Naive thymus-derived CD8-positive, alpha-beta T cell (primary cell): ENCODE results near the gene ESAM. TPM values are rescaled to one million over a fixed set of nuclear protein-coding genes. Genes with fewer than 3 reads are reported as not detected.

Experiments
- ATAC-seq, 2 donors: fragments of 150-1000 bp; cut with Tn5 transposase in 1 of 2; sonication (Bioruptor Pico), chemical (Tn5 transposase) in 1 of 2; 1 replicate in 1 of 2; 2 replicates in 1 of 2; pipeline ENCODE4 v1.10.0; 2021; ENCODE audit warnings: mild to moderate bottlenecking in 2 of 2, moderate library complexity in 2 of 2
- POLR2A ChIA-PET: fragments of 350-600 bp; sonication (Branson Sonifier 250); formaldehyde crosslinking; loops from one replicate; lab custom pipeline; 2021; ENCODE audit warnings: antibody characterized with exemption; lab: Charles Lee
- DNase-seq, 10 donors: peaks; one replicate each; pipeline versions ENCODE4 v3.0.0 to v3.0.0-alpha.2; 2020 to 2022
- H3K27ac Mint-ChIP-seq, 10 donors: one replicate each; pipeline ENCODE4 v1.8.0; 2020 to 2022; ENCODE audit warnings: mild to moderate bottlenecking in 10 of 10, mixed read lengths in 10 of 10, moderate library complexity in 4 of 10, inconsistent platforms in 1 of 10
- H3K27me3 Mint-ChIP-seq, 5 donors: one replicate each; pipeline ENCODE4 v1.8.0; 2021 to 2022; ENCODE audit warnings: mixed read lengths in 5 of 5
- H3K36me3 Mint-ChIP-seq, 3 donors: one replicate each; pipeline ENCODE4 v1.8.0; 2020 to 2022; ENCODE audit warnings: mixed read lengths in 3 of 3, mild to moderate bottlenecking in 2 of 3, inconsistent platforms in 1 of 3
- H3K4me1 Mint-ChIP-seq, 4 donors: one replicate each; pipeline ENCODE4 v1.8.0; 2021 to 2022; ENCODE audit warnings: mixed read lengths in 4 of 4
- H3K4me3 Mint-ChIP-seq, 10 donors: one replicate each; pipeline ENCODE4 v1.8.0; 2020 to 2022; ENCODE audit warnings: mild to moderate bottlenecking in 10 of 10, mixed read lengths in 10 of 10, moderate library complexity in 6 of 10, inconsistent platforms in 1 of 10
- H3K9me3 Mint-ChIP-seq, 9 donors: one replicate each; pipeline ENCODE4 v1.8.0; 2020 to 2022; ENCODE audit warnings: mixed read lengths in 9 of 9, mild to moderate bottlenecking in 3 of 9, inconsistent platforms in 1 of 9, moderate library complexity in 1 of 9
- polyA plus RNA-seq, 3 donors: library from polyadenylated mRNA; unstranded; fragments of 300-500 nt; fragmentation: Illumina TruSeq; gene quantifications; one replicate each; pipeline ENCODE4 v1.2.3, GENCODE V29; 2021
- total RNA-seq, 8 experiments: library from RNA in 2 of 8; stranded (reverse) in 2 of 8; gene quantifications; one replicate each; pipeline ENCODE4 v1.2.3 and lab custom pipeline; 2021 to 2026

ESAM gene
- total and polyA plus RNA-seq, 5 experiments from 2014 or later, result 1.9 to 3.0 (median 2.6) TPM

DNA sequence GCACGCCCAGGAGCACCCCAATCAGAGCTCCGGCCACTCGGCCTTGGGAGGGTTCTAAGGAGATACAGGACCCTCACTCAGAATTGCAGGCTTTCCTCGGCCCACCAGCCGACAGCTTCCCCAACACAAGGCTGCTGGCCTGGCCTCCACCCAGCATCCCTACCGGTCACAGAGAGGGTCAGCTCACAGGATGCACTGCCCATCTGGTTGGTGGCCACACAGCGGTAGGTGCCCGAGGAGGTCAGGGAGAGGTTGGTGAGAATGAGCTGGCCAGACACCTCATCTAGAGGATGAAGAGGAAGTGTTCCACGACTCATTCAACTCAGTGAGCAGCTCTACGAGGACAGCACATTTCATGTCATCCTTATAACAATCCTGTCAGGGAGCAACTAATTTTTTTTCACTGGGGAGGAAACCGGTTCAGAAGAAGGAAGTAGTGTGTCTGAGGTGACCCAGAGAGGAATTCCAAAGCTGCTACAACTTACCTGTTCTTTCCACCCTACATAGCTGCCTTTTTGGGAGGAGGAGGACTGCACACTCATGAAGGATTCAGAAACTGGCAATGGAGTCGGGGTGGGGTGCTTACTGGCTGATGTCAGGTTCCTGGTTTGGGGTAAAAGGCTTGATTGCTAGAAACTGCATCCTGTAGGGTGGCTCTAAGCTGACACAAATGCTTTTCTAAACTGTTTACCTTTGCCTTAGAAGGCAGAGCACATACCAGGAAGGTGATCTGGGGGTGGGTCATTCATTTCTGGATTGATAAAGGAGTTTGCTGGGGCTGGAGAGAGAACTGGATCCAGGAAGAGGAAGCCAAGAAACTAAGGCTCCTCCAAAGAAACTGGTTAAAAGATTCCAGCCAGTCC lies 13.4 kb downstream of the ESAM start:
- ATAC-seq (no peak), DNase-seq (no peak)
- H3K36me3 Mint-ChIP-seq, result no peaks in the 10 kb centered on the region
- H3K9me3 Mint-ChIP-seq, result no peaks in the 10 kb centered on the region
- peaks cover 0 to 3% (median 2%) of the 10 kb centered on the region in 5 donors for H3K27me3 Mint-ChIP-seq
- POLR2A ChIA-PET, result interaction anchor here (1.1 to 1.3 kb wide), 2 partner anchors 9 to 52 kb away, joined by 4 to 5 read pairs; partner anchors contain the start of gene MSANTD2
- peaks cover 5 to 39% (median 20%) of the 10 kb centered on the region in 4 donors for H3K4me1 Mint-ChIP-seq
- H3K27ac Mint-ChIP-seq, result peak overlapping the region in 7 of 10 donors; percentile 3 to 78 (median 46)
- peak overlapping the region in 4 of 10 donors; percentile 10 to 49 (median 27) for H3K4me3 Mint-ChIP-seq

DNA sequence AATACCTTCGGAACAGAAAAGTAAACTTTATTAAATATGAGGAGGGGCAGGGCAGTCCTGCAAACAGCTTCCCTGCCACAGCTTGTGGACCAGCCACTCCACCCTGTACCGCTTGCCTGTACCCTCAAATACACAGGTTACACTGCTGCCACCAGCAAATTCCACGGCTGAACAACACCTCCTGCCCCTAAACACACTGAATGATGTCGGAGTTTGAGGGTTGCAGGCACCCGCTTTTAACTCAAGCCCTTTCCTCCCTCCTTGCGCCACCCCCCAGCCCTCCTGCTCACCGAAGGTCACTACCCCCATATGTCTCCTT lies 14.0 kb downstream of the ESAM start:
- peak overlapping the region in 2 of 10 donors; percentile 37 to 78 for H3K27ac Mint-ChIP-seq
- H3K36me3 Mint-ChIP-seq, result no peaks in the 10 kb centered on the region
- H3K27me3 Mint-ChIP-seq, result peaks cover 0 to 2% (median 0%) of the 10 kb centered on the region in 5 donors
- ATAC-seq, result no peak
- peaks cover 5 to 39% (median 20%) of the 10 kb centered on the region in 4 donors for H3K4me1 Mint-ChIP-seq
- POLR2A ChIA-PET, result interaction anchor here (1.3 to 3.1 kb wide), 2 partner anchors 10 to 51 kb away, joined by 5 to 23 read pairs; partner anchors contain the start of gene MSANTD2
- H3K9me3 Mint-ChIP-seq, result no peaks in the 10 kb centered on the region
- DNase-seq, result no peak
- H3K4me3 Mint-ChIP-seq, result peak overlapping the region in 4 of 10 donors; percentile 18 to 49 (median 40)

- Mint-ChIP-seq H3K4me3 (peak overlapping the region; percentile 86 to 99 (median 97)), H3K36me3 (no peaks in the 10 kb centered on the region), H3K9me3 (no peaks in the 10 kb centered on the region), H3K4me1 (peaks cover 5 to 34% (median 20%) of the 10 kb centered on the region in 4 donors), H3K27me3 (peaks cover 0 to 2% (median 0%) of the 10 kb centered on the region in 5 donors), H3K27ac (peak overlapping the region in 6 of 10 donors; percentile 59 to 97 (median 78))
- DNase-seq (no peak), ATAC-seq (no peak)
- POLR2A ChIA-PET, result interaction anchor here (0.7 to 3.8 kb wide), 11 partner anchors 9 to 139 kb away, joined by 3 to 63 read pairs (median 4); partner anchors contain the start of genes ESAM, MSANTD2, SIAE and SPA17
Measured at GRCh38 chr11:124747406-124748099, 14.5 kb downstream of the ESAM start.

DNA sequence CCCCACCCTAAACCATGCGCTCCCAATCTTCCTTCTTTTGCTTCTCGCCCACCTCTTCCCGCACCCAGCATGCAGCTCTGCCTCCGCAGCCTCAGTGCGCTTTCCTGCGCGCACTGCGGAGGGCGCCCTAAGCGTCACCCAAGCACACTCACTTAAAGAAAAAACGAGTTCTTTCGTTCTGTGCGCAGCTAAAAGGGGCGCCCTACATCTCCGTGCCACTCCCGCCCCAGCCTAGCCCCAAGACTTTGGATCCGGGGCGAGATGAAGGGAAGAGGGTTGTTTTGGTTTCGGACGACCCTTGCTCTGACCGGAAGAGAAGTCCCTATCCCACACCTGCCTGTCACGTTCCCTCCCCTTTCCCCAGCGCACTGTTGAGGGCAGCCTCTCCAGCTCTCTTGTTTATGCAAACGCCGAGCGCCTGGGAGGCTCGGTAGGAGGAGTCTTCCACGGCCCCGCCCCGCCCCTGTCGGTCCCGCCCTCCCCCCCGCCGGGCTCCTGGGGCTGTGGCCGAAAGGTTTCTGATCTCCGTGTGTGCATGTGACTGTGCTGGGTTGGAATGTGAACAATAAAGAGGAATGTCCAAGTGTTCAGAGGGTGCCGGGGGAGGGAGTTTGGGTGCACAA lies 15.4 kb downstream of the ESAM start:
- Mint-ChIP-seq H3K27me3 (peaks cover 0 to 2% (median 2%) of the 10 kb centered on the region in 5 donors), H3K36me3 (no peaks in the 10 kb centered on the region)

DNA sequence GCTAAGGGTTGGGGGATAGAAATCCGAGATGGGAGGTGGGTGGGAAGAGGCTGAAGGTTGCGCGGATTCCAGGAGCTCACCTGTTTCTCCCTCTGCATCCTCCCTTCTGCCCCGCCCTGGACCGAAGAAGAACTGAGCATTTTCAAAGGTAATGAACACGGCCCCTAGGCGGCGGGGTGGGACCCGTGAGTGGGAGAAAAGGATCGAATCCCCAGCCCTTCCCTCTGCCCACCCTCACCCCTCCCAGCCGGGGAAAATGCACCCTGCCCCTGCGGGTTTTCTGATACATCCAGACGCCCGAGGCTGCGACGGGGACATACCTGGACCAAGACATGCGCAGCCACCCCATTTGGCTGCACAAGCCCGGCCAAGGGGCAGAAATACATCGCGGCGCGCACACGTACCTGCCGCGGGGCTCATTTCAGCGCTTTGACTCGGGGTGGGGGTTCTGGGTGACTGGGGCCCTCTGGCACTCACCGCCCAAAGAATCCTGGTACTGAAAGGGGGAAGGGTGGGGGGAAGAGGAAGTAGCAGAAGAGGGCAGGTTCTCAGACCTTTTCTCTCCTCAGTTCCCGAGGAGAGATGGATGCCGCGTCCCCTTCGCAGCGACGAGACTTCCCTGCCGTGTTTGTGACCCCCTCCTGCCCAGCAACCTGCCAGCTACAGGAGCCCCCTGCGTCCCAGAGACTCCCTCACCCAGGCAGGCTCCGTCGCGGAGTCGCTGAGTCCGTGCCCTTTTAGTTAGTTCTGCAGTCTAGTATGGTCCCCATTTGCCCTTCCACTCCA lies 16.1 kb downstream of the ESAM start:
- peaks cover 5 to 41% (median 20%) of the 10 kb centered on the region in 4 donors for H3K4me1 Mint-ChIP-seq

More for the DNA sequence above, 15.4 kb downstream of the ESAM start:
- peaks cover 5 to 36% (median 20%) of the 10 kb centered on the region in 4 donors for H3K4me1 Mint-ChIP-seq
- peak overlapping the region; percentile 86 to 99 (median 97) for H3K4me3 Mint-ChIP-seq
- POLR2A ChIA-PET, result interaction anchor here (0.7 to 3.8 kb wide), 16 partner anchors 9 to 365 kb away, joined by 3 to 63 read pairs (median 4); partner anchors contain the start of genes CCDC15, ESAM, MSANTD2 and SIAE
- H3K9me3 Mint-ChIP-seq, result no peaks in the 10 kb centered on the region
- peak overlapping the region; percentile 77 to 99 (median 96) for H3K27ac Mint-ChIP-seq
- ATAC-seq, result peak; percentile 91 to 93
- peak; percentile 67 to 89 (median 78) for DNase-seq

GRCh38 chr11:124745270-124745834 lies 16.7 kb downstream of the ESAM start:
- Mint-ChIP-seq H3K36me3 (no peaks in the 10 kb centered on the region), H3K27ac (peak overlapping the region in 4 of 10 donors; percentile 25 to 75 (median 56))

More for the DNA sequence above, 16.1 kb downstream of the ESAM start:
- Mint-ChIP-seq H3K36me3 (no peaks in the 10 kb centered on the region), H3K4me3 (peak overlapping the region; percentile 86 to 99 (median 97)), H3K9me3 (no peaks in the 10 kb centered on the region), H3K27me3 (peaks cover 0 to 7% (median 2%) of the 10 kb centered on the region in 5 donors), H3K27ac (peak overlapping the region; percentile 77 to 99 (median 96))
- ATAC-seq (peak; percentile 19 to 22), DNase-seq (no peak)
- POLR2A ChIA-PET, result interaction anchor here (0.7 to 3.8 kb wide), 14 partner anchors 9 to 366 kb away, joined by 3 to 63 read pairs (median 4); partner anchors contain the start of genes CCDC15, ESAM, MSANTD2 and SIAE

GRCh38 chr11:124743050-124743449 lies 19.0 kb downstream of the ESAM start:
- Mint-ChIP-seq H3K4me3 (no peak overlapping the region), H3K27ac (peak overlapping the region in 2 of 10 donors; percentile 36 to 43), H3K36me3 (no peaks in the 10 kb centered on the region), H3K4me1 (peaks cover 16 to 36% (median 32%) of the 10 kb centered on the region in 4 donors), H3K9me3 (no peaks in the 10 kb centered on the region), H3K27me3 (peaks cover 0 to 13% (median 1%) of the 10 kb centered on the region in 5 donors)
- no peak for ATAC-seq
- no peak for DNase-seq
- POLR2A ChIA-PET, result interaction anchor here (0.6 to 0.7 kb wide), 3 partner anchors 19 to 64 kb away, joined by 3 to 5 read pairs (median 3); partner anchors contain the start of gene ESAM

More at GRCh38 chr11:124745270-124745834, 16.7 kb downstream of the ESAM start:
- no peaks in the 10 kb centered on the region for H3K9me3 Mint-ChIP-seq
- ATAC-seq, result no peak
- POLR2A ChIA-PET, result interaction anchor here (0.9 to 3.8 kb wide), 6 partner anchors 7 to 175 kb away, joined by 3 to 63 read pairs (median 14); partner anchors contain the start of genes ESAM, MSANTD2, SIAE and SPA17
- peaks cover 8 to 45% (median 26%) of the 10 kb centered on the region in 4 donors for H3K4me1 Mint-ChIP-seq
- peak overlapping the region; percentile 46 to 97 (median 74) for H3K4me3 Mint-ChIP-seq
- H3K27me3 Mint-ChIP-seq, result peaks cover 0 to 7% (median 0%) of the 10 kb centered on the region in 5 donors
- no peak for DNase-seq

DNA sequence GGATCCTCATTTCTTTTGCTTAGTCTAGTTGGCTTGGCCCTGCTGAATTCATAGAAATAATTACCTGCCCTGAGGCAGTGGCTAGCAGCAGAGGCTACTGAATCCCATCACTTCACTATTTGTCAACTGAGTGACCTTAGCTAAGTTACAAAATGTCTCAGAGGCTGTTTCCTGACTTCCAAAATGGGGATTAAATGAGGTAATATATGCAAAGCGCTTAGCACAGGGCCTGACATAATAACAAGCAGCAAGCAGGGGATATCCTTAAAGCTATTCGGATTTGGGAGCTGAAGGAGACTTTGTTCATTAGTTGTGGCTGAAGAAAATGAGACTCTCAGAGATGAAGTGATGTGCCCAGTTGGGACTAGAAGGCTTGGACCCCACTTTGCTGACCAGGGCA lies 19.5 kb downstream of the ESAM start:
- Mint-ChIP-seq H3K9me3 (no peaks in the 10 kb centered on the region), H3K36me3 (no peaks in the 10 kb centered on the region), H3K27me3 (peaks cover 0 to 13% (median 1%) of the 10 kb centered on the region in 5 donors), H3K4me1 (peaks cover 16 to 36% (median 31%) of the 10 kb centered on the region in 4 donors), H3K4me3 (no peak overlapping the region), H3K27ac (peak overlapping the region in 1 of 10 donors; percentile 43)
- POLR2A ChIA-PET, result no interaction called here
- DNase-seq (no peak), ATAC-seq (no peak)

- Mint-ChIP-seq H3K27me3 (peaks cover 0 to 13% (median 1%) of the 10 kb centered on the region in 5 donors), H3K4me1 (peaks cover 14 to 36% (median 29%) of the 10 kb centered on the region in 4 donors), H3K36me3 (no peaks in the 10 kb centered on the region), H3K9me3 (no peaks in the 10 kb centered on the region), H3K4me3 (peak overlapping the region; percentile 79 to 89 (median 85)), H3K27ac (peak overlapping the region in 5 of 10 donors; percentile 21 to 62 (median 55))
- DNase-seq, result peak in 9 of 10 donors; percentile 34 to 72 (median 46)
- ATAC-seq, result peak; percentile 59 to 65
- POLR2A ChIA-PET, result interaction anchor here (0.9 to 2.0 kb wide), 2 partner anchors 12 to 69 kb away, joined by 4 to 6 read pairs; partner anchors contain the start of gene VSIG2
Measured at GRCh38 chr11:124740277-124740882, 21.7 kb downstream of the ESAM start.
